Spinal cord (tissue), 10 donors: ENCODE measurements around the gene ACTC1. TPM values are rescaled to one million over a fixed set of nuclear protein-coding genes. Genes with fewer than 3 reads are reported as not detected.
A peak's percentile ranks its signal among the peaks of the same experiment; 100 is the strongest.
"Not testable (repeated sequence)": the region's sequence is repeated elsewhere in the genome, so short reads cannot be mapped to it uniquely, and the experiment has no call there.

Experiments used
- DNase-seq, 6 donors: peaks; one replicate each; pipeline versions ENCODE4 v3.0.0 to v3.0.0-alpha.2; 2013 to 2015; ENCODE audit warnings: low spot score in 6 of 6, low read depth in 4 of 6
- H3K27ac ChIP-seq: one replicate; pipeline ENCODE4 v1.5.1; 2013; ENCODE audit warnings: low read depth, low read length, control low read depth
- H3K27me3 ChIP-seq: one replicate; pipeline ENCODE4 v1.6.1; 2013; ENCODE audit warnings: low read length; ENCODE audit not compliant: control insufficient read depth, insufficient read depth
- H3K36me3 ChIP-seq: one replicate; pipeline ENCODE4 v1.6.1; 2013; ENCODE audit warnings: low read length; ENCODE audit not compliant: control insufficient read depth, insufficient read depth
- H3K4me1 ChIP-seq: one replicate; pipeline ENCODE4 v1.6.1; 2013; ENCODE audit warnings: low read length; ENCODE audit not compliant: control insufficient read depth, insufficient read depth
- H3K4me3 ChIP-seq: one replicate; pipeline ENCODE4 v1.5.1; 2013; ENCODE audit warnings: low read depth, low read length, control low read depth
- H3K9me3 ChIP-seq: one replicate; pipeline ENCODE4 v1.6.1; 2013; ENCODE audit warnings: low read length; ENCODE audit not compliant: control insufficient read depth, insufficient read depth
- WGBS: methylation state at CpG from one replicate; pipeline ENCODE4 v1.1.5; 2013; ENCODE audit warnings: missing lambda C conversion rate; ENCODE audit not compliant: insufficient coverage; 5-methylcytosine and 5-hydroxymethylcytosine counted together
- polyA plus RNA-seq, 2 donors: library from polyadenylated mRNA; unstranded; fragments of 120-200 nt; gene quantifications; one replicate each; pipeline ENCODE4 v1.2.1, GENCODE V29; 2013; ENCODE audit not compliant: insufficient read length in 2 of 2
- total RNA-seq, 2 donors: library from RNA; depleted of rRNA in 1 of 2; stranded (reverse); fragments of 120-200 nt in 1 of 2; fragments of >200 nt in 1 of 2; gene quantifications; one replicate each; pipeline versions ENCODE4 v1.2.3 to v1.2.4, GENCODE V29; 2013 to 2014
- donor health status: healthy.

The ACTC1 gene
- total and polyA plus RNA-seq, 4 donors: 2.0 to 39.0 (median 4.1) TPM

- no peak overlapping the region for H3K27ac ChIP-seq
These were observed 18.3 kb upstream of the ACTC1 start for GRCh38 chr15:34813446-34814190.

GRCh38 chr15:34812868-34813365 is 17.6 kb upstream of the ACTC1 start:
- H3K9me3 ChIP-seq, DNase-seq: not testable (repeated sequence)

More at GRCh38 chr15:34813446-34814190, 18.3 kb upstream of the ACTC1 start:
- Histone ChIP-seq H3K4me3 (no peak overlapping the region), H3K36me3 (no peaks in the 10 kb centered on the region), H3K27me3 (no peaks in the 10 kb centered on the region), H3K4me1 (no peaks in the 10 kb centered on the region), H3K9me3 (no peaks in the 10 kb centered on the region)
- no peak for DNase-seq
- 70% methylated on average over 2 of the region's 3 CpGs for WGBS

GRCh38 chr15:34812369-34812768 is 17.0 kb upstream of the ACTC1 start:
- H3K4me3 ChIP-seq: no peak overlapping the region
- H3K9me3 ChIP-seq: no peaks in the 10 kb centered on the region
- H3K36me3 ChIP-seq: no peaks in the 10 kb centered on the region
- no peak for DNase-seq
- no peaks in the 10 kb centered on the region for H3K4me1 ChIP-seq
- no peaks in the 10 kb centered on the region for H3K27me3 ChIP-seq
- no CpG with 5 or more reads among the region's 1 CpG for WGBS
- no peak overlapping the region for H3K27ac ChIP-seq

More at GRCh38 chr15:34812868-34813365, 17.6 kb upstream of the ACTC1 start:
- WGBS: 91% methylated on average over 5 of the region's 9 CpGs
- not testable (repeated sequence) for H3K27ac ChIP-seq, H3K4me1 ChIP-seq, H3K27me3 ChIP-seq, H3K36me3 ChIP-seq, H3K4me3 ChIP-seq

GRCh38 chr15:34810443-34811129 is 15.2 kb upstream of the ACTC1 start:
- Histone ChIP-seq H3K27me3 (no peaks in the 10 kb centered on the region), H3K9me3 (no peaks in the 10 kb centered on the region), H3K4me3 (no peak overlapping the region), H3K4me1 (no peaks in the 10 kb centered on the region), H3K27ac (no peak overlapping the region), H3K36me3 (no peaks in the 10 kb centered on the region)
- no peak for DNase-seq
- WGBS: 96% methylated on average over 3 of the region's 5 CpGs

- H3K4me3 ChIP-seq: no peak overlapping the region
- no peak overlapping the region for H3K27ac ChIP-seq
- H3K9me3 ChIP-seq: no peaks in the 10 kb centered on the region
- H3K36me3 ChIP-seq: no peaks in the 10 kb centered on the region
- DNase-seq: no peak
- no peaks in the 10 kb centered on the region for H3K4me1 ChIP-seq
- no peaks in the 10 kb centered on the region for H3K27me3 ChIP-seq
- 58% methylated on average over 3 of the region's 3 CpGs for WGBS
These were observed 13.8 kb upstream of the ACTC1 start for GRCh38 chr15:34809186-34809585.

- Histone ChIP-seq H3K4me1 (no peaks in the 10 kb centered on the region), H3K9me3 (no peaks in the 10 kb centered on the region), H3K27ac (no peak overlapping the region), H3K27me3 (no peaks in the 10 kb centered on the region), H3K4me3 (no peak overlapping the region), H3K36me3 (no peaks in the 10 kb centered on the region)
- WGBS: no CpG with 5 or more reads among the region's 3 CpGs
- no peak for DNase-seq
These were observed 12.7 kb upstream of the ACTC1 start for GRCh38 chr15:34808016-34808415.

- H3K27ac ChIP-seq, H3K4me3 ChIP-seq, DNase-seq, H3K36me3 ChIP-seq, H3K9me3 ChIP-seq, H3K27me3 ChIP-seq, H3K4me1 ChIP-seq: not testable (repeated sequence)
- 91% methylated on average over 6 of the region's 8 CpGs for WGBS
These were observed 11.9 kb upstream of the ACTC1 start for GRCh38 chr15:34807241-34807640.

- Histone ChIP-seq H3K4me3 (no peak overlapping the region), H3K36me3 (no peaks in the 10 kb centered on the region)
These were observed 9.4 kb upstream of the ACTC1 start for GRCh38 chr15:34804776-34805175.

GRCh38 chr15:34804113-34804512 is 8.8 kb upstream of the ACTC1 start:
- H3K27me3 ChIP-seq: no peaks in the 10 kb centered on the region
- H3K27ac ChIP-seq: no peak overlapping the region
- no peaks in the 10 kb centered on the region for H3K36me3 ChIP-seq
- DNase-seq: peak in 1 of 6 donors; percentile 72
- no CpG with 5 or more reads among the region's 2 CpGs for WGBS
- H3K9me3 ChIP-seq: no peaks in the 10 kb centered on the region
- peaks cover 5% of the 10 kb centered on the region for H3K4me1 ChIP-seq
- H3K4me3 ChIP-seq: no peak overlapping the region

More at GRCh38 chr15:34804776-34805175, 9.4 kb upstream of the ACTC1 start:
- H3K27me3 ChIP-seq: no peaks in the 10 kb centered on the region
- no peak overlapping the region for H3K27ac ChIP-seq
- H3K9me3 ChIP-seq: no peaks in the 10 kb centered on the region
- WGBS: 60% methylated on average over 1 of the region's 3 CpGs
- no peak for DNase-seq
- no peaks in the 10 kb centered on the region for H3K4me1 ChIP-seq
